Body of pancreas (tissue), 4 donors: Measurements from ENCODE around the gene SORT1. TPM values are rescaled to one million over a fixed set of nuclear protein-coding genes. Genes with fewer than 3 reads are reported as not detected.

Experiments used
- ATAC-seq: fragments of 150-250 bp; one replicate; pipeline ENCODE4 v1.9.1; 2016
- DNase-seq, 4 donors: peaks; one replicate each; pipeline ENCODE4 v3.0.0-alpha.2; 2019
- H3K27ac ChIP-seq, 4 donors: fragments of 200-600 bp; sonication (generic); 1 replicate in 3 of 4; 2 replicates in 1 of 4; pipeline versions ENCODE4 v1.5.1 to v1.6.1; 2016 to 2019; ENCODE audit warnings: mild to moderate bottlenecking in 1 of 4, mixed read lengths in 1 of 4, moderate library complexity in 1 of 4
- H3K27me3 ChIP-seq, 2 donors: fragments of 200-600 bp; sonication (generic); one replicate each; pipeline ENCODE4 v1.6.0; 2016; ENCODE audit warnings: mild to moderate bottlenecking in 1 of 2
- H3K36me3 ChIP-seq, 2 donors: fragments of 200-600 bp; sonication (generic); replicated peaks in 1 of 2; 2 replicates each; pipeline ENCODE4 v1.5.1; 2016; ENCODE audit warnings: low read depth in 2 of 2; ENCODE audit not compliant: insufficient read depth in 1 of 2
- H3K4me1 ChIP-seq: fragments of 200-600 bp; sonication (generic); one replicate; pipeline ENCODE4 v1.6.0; 2016
- H3K4me3 ChIP-seq, 2 donors: fragments of 200-600 bp; sonication (generic); 1 replicate in 1 of 2; 2 replicates in 1 of 2; pipeline ENCODE4 v1.5.1; 2016 to 2019
- H3K9me3 ChIP-seq, 3 donors: fragments of 200-600 bp; sonication (generic); 1 replicate in 2 of 3; 2 replicates in 1 of 3; pipeline ENCODE4 v1.5.1; 2016
- POLR2A ChIP-seq, 3 donors: fragments of 450-650 bp; IDR thresholded peaks; one replicate each; pipeline ENCODE4 v1.6.1; 2016; ENCODE audit warnings: antibody characterized with exemption in 3 of 3, mild to moderate bottlenecking in 2 of 3
- WGBS, 2 donors: methylation state at CpG; one replicate each; pipeline ENCODE4 v1.1.5; 2017; 5-methylcytosine and 5-hydroxymethylcytosine counted together
- intact Hi-C: fragments of 100-400 bp; cut with DNase I; formaldehyde crosslinking; loops from one replicate; pipeline ENCODE4 v1.15.1; 2023
- total RNA-seq, 2 donors: library from RNA; depleted of rRNA; stranded (reverse); fragments of >200 nt; gene quantifications; one replicate each; pipeline ENCODE4 v1.1.0, GENCODE V29; 2016
- TF ChIP-seq, protein P1 (sequence below), 7 experiments: fragments of 450-650 bp in 4 of 7; fragments of 200-600 bp in 3 of 7; sonication (generic) in 3 of 7; IDR thresholded peaks; one replicate each; pipeline ENCODE4 v1.5.1; 2016 to 2019; ENCODE audit warnings: antibody characterized with exemption in 7 of 7

SORT1 gene
- total RNA-seq, 2 donors from 2014 or later = 23.6 to 24.7 TPM

- TF ChIP-seq POLR2A (IDR thresholded peaks at IDR 0.05) = no peak
- TF ChIP-seq, protein P1, sequence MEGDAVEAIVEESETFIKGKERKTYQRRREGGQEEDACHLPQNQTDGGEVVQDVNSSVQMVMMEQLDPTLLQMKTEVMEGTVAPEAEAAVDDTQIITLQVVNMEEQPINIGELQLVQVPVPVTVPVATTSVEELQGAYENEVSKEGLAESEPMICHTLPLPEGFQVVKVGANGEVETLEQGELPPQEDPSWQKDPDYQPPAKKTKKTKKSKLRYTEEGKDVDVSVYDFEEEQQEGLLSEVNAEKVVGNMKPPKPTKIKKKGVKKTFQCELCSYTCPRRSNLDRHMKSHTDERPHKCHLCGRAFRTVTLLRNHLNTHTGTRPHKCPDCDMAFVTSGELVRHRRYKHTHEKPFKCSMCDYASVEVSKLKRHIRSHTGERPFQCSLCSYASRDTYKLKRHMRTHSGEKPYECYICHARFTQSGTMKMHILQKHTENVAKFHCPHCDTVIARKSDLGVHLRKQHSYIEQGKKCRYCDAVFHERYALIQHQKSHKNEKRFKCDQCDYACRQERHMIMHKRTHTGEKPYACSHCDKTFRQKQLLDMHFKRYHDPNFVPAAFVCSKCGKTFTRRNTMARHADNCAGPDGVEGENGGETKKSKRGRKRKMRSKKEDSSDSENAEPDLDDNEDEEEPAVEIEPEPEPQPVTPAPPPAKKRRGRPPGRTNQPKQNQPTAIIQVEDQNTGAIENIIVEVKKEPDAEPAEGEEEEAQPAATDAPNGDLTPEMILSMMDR (IDR thresholded peaks at IDR 0.05) = no peak
- H3K4me1 ChIP-seq = no peaks in the 10 kb centered on the region
- no peak for ATAC-seq
- no peak overlapping the region for H3K4me3 ChIP-seq
- intact Hi-C loops = no loop called here
- peak in 1 of 4 donors; percentile 30 for DNase-seq
- peaks cover 0 to 3% of the 10 kb centered on the region in 2 donors for H3K27me3 ChIP-seq
- H3K27ac ChIP-seq = no peak overlapping the region
- H3K36me3 ChIP-seq = no peaks in the 10 kb centered on the region
- WGBS, 2 donors = 55 to 57% methylated on average over 3 of the region's 3 CpGs
- no peaks in the 10 kb centered on the region for H3K9me3 ChIP-seq
These were observed 41.1 kb upstream of the SORT1 start for GRCh38 chr1:109438798-109439297.

DNA sequence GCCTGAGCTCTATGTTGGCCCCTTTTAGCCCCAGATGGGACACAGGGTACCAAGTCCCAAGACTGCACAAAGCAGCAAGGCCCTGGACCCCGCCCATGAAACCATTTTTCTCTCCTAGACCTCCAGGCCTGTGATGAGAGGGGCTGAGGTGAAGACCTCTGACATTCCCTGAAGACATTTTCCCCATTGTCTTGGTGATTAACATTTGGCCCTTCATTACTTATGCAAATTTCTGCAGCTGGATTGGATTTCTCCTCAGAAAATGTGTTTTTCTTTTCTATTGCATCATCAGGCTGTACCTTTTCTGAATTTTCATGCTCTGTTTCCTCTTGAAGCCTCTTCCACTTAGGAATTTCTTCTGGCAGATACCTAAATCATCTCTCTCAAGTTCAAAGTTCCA, 36.8 kb upstream of the SORT1 start:
- TF ChIP-seq, protein P1 (IDR thresholded peaks at IDR 0.05) = no peak
- TF ChIP-seq POLR2A (IDR thresholded peaks at IDR 0.05) = no peak
- DNase-seq = no peak
- intact Hi-C loops = no loop called here
- no peaks in the 10 kb centered on the region for H3K9me3 ChIP-seq
- H3K27me3 ChIP-seq = no peaks in the 10 kb centered on the region
- no peak overlapping the region for H3K4me3 ChIP-seq
- no peaks in the 10 kb centered on the region for H3K4me1 ChIP-seq
- WGBS, 2 donors = 50 to 93% methylated on average over 1 of the region's 1 CpG
- no peak overlapping the region for H3K27ac ChIP-seq
- H3K36me3 ChIP-seq = no peaks in the 10 kb centered on the region
- ATAC-seq = no peak

GRCh38 chr1:109433322-109433721, 35.6 kb upstream of the SORT1 start:
- Histone ChIP-seq H3K9me3 (no peaks in the 10 kb centered on the region), H3K4me3 (no peak overlapping the region), H3K4me1 (no peaks in the 10 kb centered on the region), H3K27me3 (no peaks in the 10 kb centered on the region), H3K36me3 (no peaks in the 10 kb centered on the region), H3K27ac (no peak overlapping the region)
- WGBS, 2 donors = 81 to 91% methylated on average over 1 of the region's 1 CpG
- ATAC-seq = no peak
- DNase-seq = no peak
- intact Hi-C loops = no loop called here
- TF ChIP-seq, protein P1 (IDR thresholded peaks at IDR 0.05) = no peak
- no peak for TF ChIP-seq POLR2A (IDR thresholded peaks at IDR 0.05)

DNA sequence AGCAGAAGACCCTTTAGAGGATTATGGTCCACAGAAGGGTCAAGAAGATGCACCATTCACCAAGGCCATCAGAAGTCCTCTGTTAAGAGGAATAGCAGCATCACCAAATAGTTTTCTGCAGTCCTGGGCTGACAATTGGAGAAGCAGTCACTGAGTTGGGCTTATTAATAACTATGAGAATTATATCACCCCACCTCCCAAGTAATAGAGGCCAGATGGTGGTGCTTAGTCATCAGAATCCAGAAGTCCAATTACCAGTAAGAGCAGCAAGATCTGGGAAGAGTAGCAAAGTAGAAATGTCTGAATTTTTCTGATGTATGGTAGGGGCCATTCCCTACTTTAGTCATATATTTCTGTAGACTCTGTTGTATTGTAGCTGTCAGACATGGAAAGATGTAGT, 34.6 kb upstream of the SORT1 start:
- DNase-seq (no peak), ATAC-seq (no peak)
- H3K27me3 ChIP-seq = no peaks in the 10 kb centered on the region
- no peak overlapping the region for H3K4me3 ChIP-seq
- intact Hi-C loops = no loop called here
- H3K9me3 ChIP-seq = no peaks in the 10 kb centered on the region
- peaks cover 4% of the 10 kb centered on the region for H3K4me1 ChIP-seq
- H3K27ac ChIP-seq = no peak overlapping the region
- no peaks in the 10 kb centered on the region for H3K36me3 ChIP-seq
- no peak for TF ChIP-seq POLR2A (IDR thresholded peaks at IDR 0.05)
- TF ChIP-seq, protein P1 (IDR thresholded peaks at IDR 0.05) = no peak

DNA sequence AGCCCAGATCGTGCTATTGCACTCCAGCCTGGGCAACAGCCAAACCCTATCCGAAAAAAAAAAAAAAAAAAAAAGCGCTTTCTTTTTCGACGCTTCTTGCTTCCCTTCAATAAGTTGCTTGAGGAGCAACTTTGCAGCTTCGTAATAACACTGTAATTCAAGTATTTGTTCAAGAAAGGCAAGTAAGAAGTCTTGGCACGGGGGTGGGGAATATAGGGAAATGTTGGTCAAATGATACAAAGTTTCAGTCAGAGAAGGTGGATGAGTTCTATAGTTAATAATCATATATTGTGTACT, 29.4 kb upstream of the SORT1 start:
- H3K4me1 ChIP-seq = peaks cover 30% of the 10 kb centered on the region
- 4 to 6% methylated on average over 7 of the region's 7 CpGs for WGBS, 2 donors
- H3K27ac ChIP-seq = peak overlapping the region in 3 of 4 donors; percentile 80 to 90 (median 88)
- H3K27me3 ChIP-seq = no peaks in the 10 kb centered on the region
- H3K9me3 ChIP-seq = no peaks in the 10 kb centered on the region
- ATAC-seq (no peak), DNase-seq (no peak)
- intact Hi-C loops = no loop called here
- H3K4me3 ChIP-seq = peak overlapping the region; percentile 45 to 78
- H3K36me3 ChIP-seq = no peaks in the 10 kb centered on the region
- no peak for TF ChIP-seq POLR2A (IDR thresholded peaks at IDR 0.05)
- TF ChIP-seq, protein P1 (IDR thresholded peaks at IDR 0.05) = no peak
